Germinal center (tissue), 1 donor: ENCODE data around the gene OR52E1.

Source experiments
- DNase-seq: peaks from one replicate; pipeline ENCODE4 v3.0.0; 2012; ENCODE audit warnings: mixed read lengths, low spot score

Gene OR52E1

GRCh38 chr11:5117588-5117987 is 48.2 kb downstream of the OR52E1 start:
- DNase-seq: no peak

DNA sequence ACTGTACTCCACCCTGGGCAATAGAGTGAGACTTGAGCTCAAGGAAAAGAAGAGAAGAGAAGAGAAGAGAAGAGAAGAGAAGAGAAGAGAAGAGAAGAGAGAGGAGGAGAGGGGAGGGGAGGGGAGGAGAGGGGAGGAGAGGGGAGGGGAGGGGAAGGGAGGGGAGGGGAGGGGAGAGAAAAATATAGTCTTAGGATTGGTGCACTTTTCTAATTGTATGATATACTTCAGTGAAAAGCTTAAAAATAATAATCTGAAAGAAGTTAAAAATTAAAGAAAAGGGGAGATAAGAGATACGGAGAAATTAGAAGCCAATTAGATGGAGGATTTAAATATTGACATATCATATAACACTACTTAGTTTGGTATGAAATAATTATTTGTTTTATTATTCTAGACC is 49.5 kb downstream of the OR52E1 start:
- DNase-seq: no peak
